ENCODE measurements around the gene INMT. TPM values are rescaled to one million over a fixed set of nuclear protein-coding genes. Genes with fewer than 3 reads are reported as not detected.

Gene INMT
- total and polyA plus RNA-seq, 9 donors, result 6.4 to 18.3 (median 11.6) TPM

- peaks cover 36% of the 10 kb centered on the region for H3K4me1 ChIP-seq (ENCODE audit: control insufficient read depth, insufficient read depth, low read length)
- peaks cover 2% of the 10 kb centered on the region for H3K36me3 ChIP-seq (ENCODE audit: control insufficient read depth, insufficient read depth, low read length)
- H3K27ac ChIP-seq (ENCODE audit: low read length), result no peak overlapping the region
- H3K9me3 ChIP-seq (replicated peaks; ENCODE audit: control insufficient read depth, low read depth, low read length), result no peaks in the 10 kb centered on the region
- no peaks in the 10 kb centered on the region for H3K27me3 ChIP-seq (ENCODE audit: control insufficient read depth, insufficient read depth, low read length)
- WGBS (ENCODE audit: insufficient coverage), result 91% methylated on average over 4 of the region's 13 CpGs
- no peak overlapping the region for H3K4me3 ChIP-seq (ENCODE audit: low read length)
- no peak for DNase-seq
Observed at GRCh38 chr7:30761214-30762156, 9.6 kb downstream of the INMT start.

DNA sequence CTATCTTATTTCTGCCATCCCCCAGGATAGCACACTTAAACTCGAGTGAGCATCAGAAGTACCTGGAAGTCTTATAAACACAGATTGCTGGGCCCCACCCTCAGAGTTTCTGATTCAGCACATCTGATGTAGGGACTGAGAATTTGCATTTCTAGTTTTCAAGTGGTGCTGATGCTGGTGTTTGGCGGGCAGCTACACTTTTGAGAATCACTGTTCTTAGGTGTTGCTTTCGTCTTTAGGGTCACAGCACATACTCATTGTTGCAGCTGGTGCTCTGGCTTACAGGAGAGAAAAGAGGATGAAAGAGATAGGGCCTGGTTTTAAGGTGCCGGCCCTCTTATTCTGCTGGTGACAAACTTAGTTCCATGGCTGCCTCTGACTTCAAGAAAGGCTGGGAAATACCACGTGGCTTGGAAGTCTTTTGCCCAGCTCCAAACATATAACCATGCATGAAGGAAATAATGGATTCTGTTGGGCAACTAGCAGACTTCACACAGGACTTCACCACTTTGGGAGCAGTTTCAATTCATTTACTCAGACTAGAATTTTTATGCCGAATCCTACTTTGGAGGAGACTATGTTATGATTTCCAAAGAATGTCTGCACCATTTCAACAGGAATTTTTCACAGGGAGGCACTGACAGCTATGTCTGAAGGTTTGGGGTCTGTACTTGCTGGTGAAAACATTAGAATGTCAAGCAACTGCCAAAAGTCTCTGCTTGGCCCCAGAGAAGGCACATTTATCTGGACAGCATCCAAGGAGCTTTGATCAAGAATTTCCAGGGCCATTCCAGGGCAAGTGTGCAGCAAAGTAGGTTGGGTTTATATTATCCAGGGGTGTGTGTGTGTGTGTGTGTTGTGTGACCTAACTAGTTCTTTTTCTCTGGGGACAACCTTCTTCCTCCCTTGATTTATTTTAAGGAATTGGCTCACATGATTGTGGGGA lies 12.4 kb downstream of the INMT start:
- Histone ChIP-seq H3K27ac (ENCODE audit: low read length) (peak overlapping the region; percentile 23), H3K9me3 (replicated peaks; ENCODE audit: control insufficient read depth, low read depth, low read length) (no peaks in the 10 kb centered on the region), H3K36me3 (ENCODE audit: control insufficient read depth, insufficient read depth, low read length) (no peaks in the 10 kb centered on the region), H3K27me3 (ENCODE audit: control insufficient read depth, insufficient read depth, low read length) (no peaks in the 10 kb centered on the region), H3K4me3 (ENCODE audit: low read length) (no peak overlapping the region), H3K4me1 (ENCODE audit: control insufficient read depth, insufficient read depth, low read length) (peaks cover 21% of the 10 kb centered on the region)
- DNase-seq, result peak; percentile 88
- 83% methylated on average over 4 of the region's 6 CpGs for WGBS (ENCODE audit: insufficient coverage)

- no CpG with 5 or more reads among the region's 2 CpGs for WGBS (ENCODE audit: insufficient coverage)
- H3K27ac ChIP-seq (ENCODE audit: low read length), result no peak overlapping the region
- no peaks in the 10 kb centered on the region for H3K36me3 ChIP-seq (ENCODE audit: control insufficient read depth, insufficient read depth, low read length)
- H3K9me3 ChIP-seq (replicated peaks; ENCODE audit: control insufficient read depth, low read depth, low read length), result no peaks in the 10 kb centered on the region
- H3K4me3 ChIP-seq (ENCODE audit: low read length), result no peak overlapping the region
- peaks cover 21% of the 10 kb centered on the region for H3K4me1 ChIP-seq (ENCODE audit: control insufficient read depth, insufficient read depth, low read length)
- no peak for DNase-seq
- no peaks in the 10 kb centered on the region for H3K27me3 ChIP-seq (ENCODE audit: control insufficient read depth, insufficient read depth, low read length)
Observed at GRCh38 chr7:30765408-30765807, 13.5 kb downstream of the INMT start.

DNA sequence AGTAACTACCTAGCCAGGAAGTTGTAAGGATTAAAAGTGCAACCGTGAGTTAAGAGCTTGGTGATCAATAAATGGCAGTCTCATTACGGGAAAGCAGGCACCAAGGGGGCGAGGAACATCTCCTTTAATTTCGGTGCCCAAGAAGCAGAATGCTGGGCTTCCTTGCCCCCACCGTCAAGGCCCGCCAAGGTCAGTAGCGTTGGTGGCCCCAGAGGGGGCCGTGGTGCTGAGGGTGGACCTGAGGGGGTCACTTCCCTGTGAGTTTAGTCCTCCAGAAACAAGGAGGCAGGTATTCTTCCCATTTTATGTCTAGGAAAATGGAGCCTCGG lies 18.9 kb downstream of the INMT start:
- no peaks in the 10 kb centered on the region for H3K27me3 ChIP-seq (ENCODE audit: control insufficient read depth, insufficient read depth, low read length)
- peak overlapping the region; percentile 65 for H3K4me3 ChIP-seq (ENCODE audit: low read length)
- WGBS (ENCODE audit: insufficient coverage), result 33% methylated on average over 9 of the region's 9 CpGs
- H3K27ac ChIP-seq (ENCODE audit: low read length), result peak overlapping the region; percentile 64
- no peaks in the 10 kb centered on the region for H3K36me3 ChIP-seq (ENCODE audit: control insufficient read depth, insufficient read depth, low read length)
- H3K4me1 ChIP-seq (ENCODE audit: control insufficient read depth, insufficient read depth, low read length), result peaks cover 12% of the 10 kb centered on the region
- DNase-seq, result no peak
- no peaks in the 10 kb centered on the region for H3K9me3 ChIP-seq (replicated peaks; ENCODE audit: control insufficient read depth, low read depth, low read length)

DNA sequence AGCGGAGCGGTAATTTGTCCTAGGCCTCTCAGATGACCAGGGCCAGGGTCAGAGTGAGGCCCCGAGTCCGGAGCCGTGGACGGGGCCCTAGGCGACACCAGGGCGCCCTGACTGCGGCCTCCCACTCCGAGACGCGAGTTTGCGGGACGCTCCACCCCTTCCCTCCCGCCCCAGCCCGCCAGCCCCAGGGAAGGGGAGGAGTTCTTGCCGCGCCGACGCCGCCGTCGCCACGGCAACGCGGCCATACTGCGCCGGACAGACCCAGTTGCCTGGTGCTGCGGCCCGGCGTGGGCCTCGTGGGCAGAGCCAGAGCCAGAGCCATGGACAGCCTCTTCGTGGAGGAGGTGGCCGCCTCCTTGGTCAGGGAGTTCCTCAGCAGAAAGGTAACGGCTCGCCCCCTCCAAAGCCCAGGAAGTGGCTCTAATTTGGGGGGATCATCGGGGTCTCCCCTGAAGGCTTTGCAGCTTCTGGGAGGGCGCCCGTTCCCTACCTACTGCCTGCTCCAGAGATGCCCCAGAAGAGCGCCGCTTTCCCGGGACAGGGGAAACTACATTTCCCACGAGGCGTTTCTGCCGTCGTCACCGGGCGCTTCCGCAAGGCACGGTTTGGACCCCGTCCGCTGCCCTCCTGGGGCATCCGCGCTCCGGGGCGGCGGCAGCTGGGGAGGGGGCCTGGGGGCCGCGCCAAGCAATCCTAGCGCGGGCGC lies 19.4 kb downstream of the INMT start, which contains the start of gene MINDY4:
TSS of gene MINDY4 (plus strand) at position 244 of the 706 bp plus-strand sequence. CDS start at position 321, 77 bp downstream.
- H3K27ac ChIP-seq (ENCODE audit: low read length), result peak within 1 kb of the TSS; percentile 64
- peaks cover 11% of the 10 kb centered on the region for H3K4me1 ChIP-seq (ENCODE audit: control insufficient read depth, insufficient read depth, low read length)
- peak; percentile 93 for DNase-seq
- no peaks in the 10 kb centered on the region for H3K9me3 ChIP-seq (replicated peaks; ENCODE audit: control insufficient read depth, low read depth, low read length)
- peak within 1 kb of the TSS; percentile 65 for H3K4me3 ChIP-seq (ENCODE audit: low read length)
- H3K27me3 ChIP-seq (ENCODE audit: control insufficient read depth, insufficient read depth, low read length), result no peaks in the 10 kb centered on the region
- no peaks in the 10 kb centered on the region for H3K36me3 ChIP-seq (ENCODE audit: control insufficient read depth, insufficient read depth, low read length)
- WGBS (ENCODE audit: insufficient coverage), result under 1% methylated on average over 59 of the region's 62 CpGs

- no peaks in the 10 kb centered on the region for H3K9me3 ChIP-seq (replicated peaks; ENCODE audit: control insufficient read depth, low read depth, low read length)
- DNase-seq, result peak; percentile 48
- no peaks in the 10 kb centered on the region for H3K27me3 ChIP-seq (ENCODE audit: control insufficient read depth, insufficient read depth, low read length)
- peak overlapping the region; percentile 38 for H3K27ac ChIP-seq (ENCODE audit: low read length)
- peaks cover 11% of the 10 kb centered on the region for H3K4me1 ChIP-seq (ENCODE audit: control insufficient read depth, insufficient read depth, low read length)
- WGBS (ENCODE audit: insufficient coverage), result 0% methylated on average over 7 of the region's 15 CpGs
- peak overlapping the region; percentile 65 for H3K4me3 ChIP-seq (ENCODE audit: low read length)
- H3K36me3 ChIP-seq (ENCODE audit: control insufficient read depth, insufficient read depth, low read length), result no peaks in the 10 kb centered on the region
Observed at GRCh38 chr7:30771880-30772425, 20.0 kb downstream of the INMT start.

GRCh38 chr7:30772984-30773383 lies 21.0 kb downstream of the INMT start:
- H3K4me3 ChIP-seq (ENCODE audit: low read length), result no peak overlapping the region
- no peaks in the 10 kb centered on the region for H3K27me3 ChIP-seq (ENCODE audit: control insufficient read depth, insufficient read depth, low read length)
- no peak for DNase-seq
- no peak overlapping the region for H3K27ac ChIP-seq (ENCODE audit: low read length)
- H3K36me3 ChIP-seq (ENCODE audit: control insufficient read depth, insufficient read depth, low read length), result no peaks in the 10 kb centered on the region
- peaks cover 11% of the 10 kb centered on the region for H3K4me1 ChIP-seq (ENCODE audit: control insufficient read depth, insufficient read depth, low read length)
- H3K9me3 ChIP-seq (replicated peaks; ENCODE audit: control insufficient read depth, low read depth, low read length), result no peaks in the 10 kb centered on the region
- 88% methylated on average over 5 of the region's 6 CpGs for WGBS (ENCODE audit: insufficient coverage)

DNA sequence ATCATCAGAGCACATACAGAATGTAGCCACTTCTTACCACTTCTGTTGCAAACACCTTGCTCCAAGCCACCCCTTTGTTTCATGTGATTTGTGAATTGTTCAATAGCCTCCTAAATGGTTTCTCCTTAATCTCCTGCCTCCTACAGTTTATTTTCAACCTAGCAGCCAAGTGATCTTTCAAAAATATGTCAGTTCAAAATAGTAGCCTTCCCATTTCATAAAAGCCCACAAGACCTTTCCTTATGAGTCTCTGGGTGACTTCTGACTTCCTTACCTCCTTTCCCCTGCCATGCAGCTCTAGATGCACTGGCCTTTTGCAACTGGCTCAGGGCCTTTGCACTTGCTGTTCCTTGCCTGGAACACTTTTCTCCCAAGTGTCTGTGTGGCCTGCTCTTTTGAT lies 24.1 kb downstream of the INMT start:
- Histone ChIP-seq H3K9me3 (replicated peaks; ENCODE audit: control insufficient read depth, low read depth, low read length) (no peaks in the 10 kb centered on the region), H3K27ac (ENCODE audit: low read length) (no peak overlapping the region), H3K36me3 (ENCODE audit: control insufficient read depth, insufficient read depth, low read length) (peaks cover 4% of the 10 kb centered on the region), H3K27me3 (ENCODE audit: control insufficient read depth, insufficient read depth, low read length) (no peaks in the 10 kb centered on the region), H3K4me3 (ENCODE audit: low read length) (no peak overlapping the region), H3K4me1 (ENCODE audit: control insufficient read depth, insufficient read depth, low read length) (peaks cover 11% of the 10 kb centered on the region)
- DNase-seq, result no peak

DNA sequence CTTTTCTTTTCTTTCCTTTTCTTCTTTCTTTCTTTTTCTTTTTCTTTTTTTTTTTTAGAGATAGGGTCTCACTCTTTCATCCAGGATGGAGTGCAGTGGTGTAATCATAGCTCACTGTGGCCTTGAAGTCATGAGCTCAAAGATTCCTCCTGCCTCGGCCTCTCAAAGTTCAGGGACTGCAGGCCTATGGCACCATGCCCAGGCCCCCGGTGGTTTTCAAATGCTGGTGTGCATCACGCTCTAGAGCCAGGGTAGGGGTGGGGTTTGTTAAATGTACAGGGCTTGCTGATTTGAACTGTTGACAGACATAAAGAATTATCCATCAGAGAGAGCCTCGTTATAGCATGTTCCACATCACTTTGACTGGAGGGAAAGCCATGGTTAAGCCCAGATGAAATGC lies 25.0 kb downstream of the INMT start:
- Histone ChIP-seq H3K27ac (ENCODE audit: low read length) (no peak overlapping the region), H3K36me3 (ENCODE audit: control insufficient read depth, insufficient read depth, low read length) (peaks cover 4% of the 10 kb centered on the region), H3K27me3 (ENCODE audit: control insufficient read depth, insufficient read depth, low read length) (no peaks in the 10 kb centered on the region), H3K4me3 (ENCODE audit: low read length) (no peak overlapping the region), H3K4me1 (ENCODE audit: control insufficient read depth, insufficient read depth, low read length) (peaks cover 8% of the 10 kb centered on the region), H3K9me3 (replicated peaks; ENCODE audit: control insufficient read depth, low read depth, low read length) (no peaks in the 10 kb centered on the region)
- DNase-seq, result no peak
- 85% methylated on average over 3 of the region's 4 CpGs for WGBS (ENCODE audit: insufficient coverage)

All from muscle of leg (tissue), 11 donors.